G401.6 (cell line): Measurements from ENCODE around the gene FAM193A.
"Not testable (repeated sequence)": the region's sequence is repeated elsewhere in the genome, so short reads cannot be mapped to it uniquely, and the experiment has no call there.

ENCODE experiments used
- FAIRE-seq: peaks from 2 replicates; lab custom pipeline; 2012; peaks lifted over from hg19 to GRCh38; lab: Jason Lieb, UNC

The FAM193A gene, protein sequence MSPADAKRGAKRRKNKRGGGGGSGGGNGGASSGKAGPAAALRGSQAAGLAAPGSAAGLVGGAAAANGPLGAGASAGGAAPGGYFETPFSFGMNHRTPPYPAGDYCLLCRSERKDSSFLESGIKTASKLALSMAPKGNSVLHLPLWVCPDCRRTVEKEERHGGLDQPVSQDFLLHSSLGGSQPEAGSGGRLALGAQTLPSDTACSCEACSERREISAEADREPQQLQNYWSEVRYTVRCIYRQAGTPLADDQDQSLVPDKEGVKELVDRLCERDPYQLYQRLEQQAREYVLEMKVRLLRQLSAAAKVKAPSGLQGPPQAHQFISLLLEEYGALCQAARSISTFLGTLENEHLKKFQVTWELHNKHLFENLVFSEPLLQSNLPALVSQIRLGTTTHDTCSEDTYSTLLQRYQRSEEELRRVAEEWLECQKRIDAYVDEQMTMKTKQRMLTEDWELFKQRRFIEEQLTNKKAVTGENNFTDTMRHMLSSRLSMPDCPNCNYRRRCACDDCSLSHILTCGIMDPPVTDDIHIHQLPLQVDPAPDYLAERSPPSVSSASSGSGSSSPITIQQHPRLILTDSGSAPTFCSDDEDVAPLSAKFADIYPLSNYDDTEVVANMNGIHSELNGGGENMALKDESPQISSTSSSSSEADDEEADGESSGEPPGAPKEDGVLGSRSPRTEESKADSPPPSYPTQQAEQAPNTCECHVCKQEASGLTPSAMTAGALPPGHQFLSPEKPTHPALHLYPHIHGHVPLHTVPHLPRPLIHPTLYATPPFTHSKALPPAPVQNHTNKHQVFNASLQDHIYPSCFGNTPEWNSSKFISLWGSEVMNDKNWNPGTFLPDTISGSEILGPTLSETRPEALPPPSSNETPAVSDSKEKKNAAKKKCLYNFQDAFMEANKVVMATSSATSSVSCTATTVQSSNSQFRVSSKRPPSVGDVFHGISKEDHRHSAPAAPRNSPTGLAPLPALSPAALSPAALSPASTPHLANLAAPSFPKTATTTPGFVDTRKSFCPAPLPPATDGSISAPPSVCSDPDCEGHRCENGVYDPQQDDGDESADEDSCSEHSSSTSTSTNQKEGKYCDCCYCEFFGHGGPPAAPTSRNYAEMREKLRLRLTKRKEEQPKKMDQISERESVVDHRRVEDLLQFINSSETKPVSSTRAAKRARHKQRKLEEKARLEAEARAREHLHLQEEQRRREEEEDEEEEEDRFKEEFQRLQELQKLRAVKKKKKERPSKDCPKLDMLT (N-terminal part only)

DNA sequence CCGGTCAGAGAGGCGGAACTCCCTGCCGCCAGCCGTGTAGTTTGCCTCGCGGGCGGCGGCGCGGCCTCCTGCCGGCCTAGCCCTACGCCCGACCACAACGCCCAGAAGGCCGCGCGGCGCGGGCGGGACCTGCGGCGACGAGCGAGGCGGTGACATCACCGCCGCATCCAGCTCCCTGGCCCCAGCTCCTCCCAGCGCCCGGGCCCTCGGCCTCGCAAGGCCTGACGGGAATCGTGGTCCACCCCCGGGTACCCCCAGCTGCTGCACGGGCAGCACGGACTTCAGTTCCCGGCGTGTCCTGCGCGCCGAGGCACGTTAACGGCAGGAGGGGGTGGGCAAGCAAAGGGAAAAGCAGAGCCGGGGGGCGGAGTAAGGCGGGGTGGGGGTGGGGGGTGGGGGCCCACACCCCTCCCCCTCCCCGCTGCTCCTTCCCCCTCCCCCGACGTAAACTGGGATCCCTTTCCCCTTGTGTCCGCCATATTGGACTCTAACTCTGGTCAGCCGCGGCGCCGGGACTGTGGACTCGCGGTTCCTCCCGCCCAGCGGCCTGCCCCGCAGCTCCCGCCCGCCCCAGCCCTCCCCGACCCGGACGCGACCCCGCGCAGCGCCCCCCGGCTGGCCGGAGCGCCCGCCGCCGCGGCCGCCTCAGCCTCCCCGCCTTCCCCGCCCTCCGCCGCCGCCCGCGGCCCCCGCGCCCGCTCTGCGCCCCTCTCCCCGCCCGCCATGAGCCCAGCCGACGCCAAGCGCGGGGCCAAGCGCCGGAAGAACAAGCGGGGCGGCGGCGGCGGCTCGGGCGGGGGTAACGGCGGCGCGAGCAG lies at the start of gene FAM193A:
TSS of gene FAM193A (plus strand) at position 455 of the 818 bp plus-strand sequence. CDS start at position 724, 269 bp downstream.
- FAIRE-seq, result no peak

DNA sequence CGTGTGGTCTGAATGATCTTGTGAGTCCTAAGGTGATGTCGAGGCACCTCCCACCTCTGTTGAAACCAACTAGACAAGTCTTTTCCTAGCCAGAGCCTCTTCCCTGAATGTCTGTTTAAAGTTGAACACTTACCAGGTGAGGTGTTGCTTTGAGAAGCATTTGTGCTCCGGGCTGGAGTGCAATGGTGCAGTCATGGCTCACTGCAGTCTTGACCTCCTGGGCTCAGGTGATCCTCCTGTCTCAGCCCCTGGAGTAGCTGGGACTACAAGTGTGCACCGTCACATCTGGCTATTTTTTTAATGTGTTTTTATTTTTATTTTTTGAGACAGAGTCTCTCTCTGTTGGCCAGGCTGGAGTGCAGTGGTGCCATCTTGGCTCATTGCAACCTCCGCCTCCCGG lies 49.5 kb upstream of the FAM193A start:
- no peak for FAIRE-seq

DNA sequence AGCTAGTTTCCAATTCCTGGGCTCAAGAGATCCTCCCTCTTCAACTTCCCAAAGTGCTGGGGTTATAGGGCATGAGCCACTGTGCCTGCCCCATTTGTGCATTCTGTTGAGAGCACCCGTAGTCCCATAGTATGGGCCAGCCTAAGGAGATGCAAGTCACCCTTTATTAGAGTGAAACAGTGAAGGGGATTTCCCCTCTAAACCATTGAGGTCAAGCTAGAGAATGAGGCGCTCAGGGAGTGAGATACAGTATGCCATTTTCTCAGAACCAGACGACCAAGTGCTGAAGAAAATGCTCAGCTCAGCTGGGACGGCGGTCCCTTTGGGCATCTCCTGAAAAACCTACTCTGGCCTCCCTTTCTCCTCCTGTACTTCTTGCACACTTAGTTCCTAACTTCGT lies 48.8 kb upstream of the FAM193A start:
- FAIRE-seq, result no peak

DNA sequence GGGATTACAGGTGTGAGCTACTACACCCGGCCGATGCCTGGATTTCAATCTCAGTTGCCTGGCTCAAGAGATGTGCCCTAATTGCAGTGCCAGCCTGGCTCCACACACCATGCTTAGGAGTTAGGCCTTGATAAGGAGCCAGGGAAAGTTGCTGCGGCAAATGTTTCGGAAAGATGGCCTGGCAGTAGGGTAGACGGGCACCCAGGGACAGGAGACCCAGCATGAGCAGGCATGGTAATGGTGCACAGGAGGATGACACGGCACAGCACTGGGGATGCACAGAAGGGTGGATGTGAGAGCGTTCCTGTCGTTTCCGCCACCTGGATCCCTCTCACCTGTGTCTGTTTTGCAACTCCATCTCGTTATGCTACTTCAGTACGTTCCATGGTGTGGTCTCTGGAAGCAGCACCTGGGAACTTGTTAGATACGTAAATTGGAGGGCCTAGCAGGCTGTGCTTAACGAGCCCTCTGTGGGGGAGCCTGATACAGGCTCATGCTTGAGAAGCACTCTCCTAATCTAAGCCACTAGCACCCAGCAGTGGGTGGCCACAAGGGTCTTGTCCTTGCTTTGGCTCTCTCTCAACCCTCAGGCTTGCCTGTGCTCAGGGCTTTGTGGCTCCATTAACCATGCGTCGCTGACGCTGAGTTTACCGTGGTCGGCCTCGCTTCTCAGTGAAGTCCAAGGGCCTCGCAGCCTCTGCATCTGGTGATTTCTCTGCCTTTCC lies 47.2 kb upstream of the FAM193A start:
- no peak for FAIRE-seq

DNA sequence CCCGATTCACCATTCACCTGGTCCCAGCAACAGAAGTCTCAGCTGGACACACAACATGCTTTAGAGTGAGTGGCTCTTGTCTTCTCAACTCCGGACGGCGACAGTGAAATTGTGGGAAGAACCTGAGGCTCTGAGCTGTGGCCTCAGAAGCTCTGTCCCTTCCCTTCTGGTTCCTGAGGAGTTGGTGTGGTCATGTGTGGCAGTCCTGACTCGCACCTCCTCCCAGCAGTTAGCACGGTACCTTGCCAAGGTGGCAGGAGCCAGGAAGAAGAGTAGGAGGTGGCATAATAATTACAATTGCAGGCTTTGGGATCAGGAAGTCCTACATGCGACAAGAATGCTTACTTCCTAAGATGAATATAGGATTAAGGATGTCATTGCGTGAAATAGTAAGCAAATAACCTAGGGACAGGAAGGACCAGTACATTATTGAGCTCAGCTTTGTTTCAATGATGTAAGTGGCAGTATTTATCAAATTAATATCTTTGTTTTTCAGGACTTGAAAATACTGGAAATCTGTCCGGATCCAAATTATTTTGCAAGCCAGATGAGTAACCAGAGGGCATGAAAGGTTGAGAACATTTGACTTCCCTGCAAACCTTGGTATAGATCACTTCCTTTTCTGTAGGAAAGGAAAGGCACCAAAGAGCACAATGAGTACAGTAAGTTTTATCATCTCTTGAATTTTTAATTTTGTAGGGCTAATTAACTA lies 46.5 kb upstream of the FAM193A start:
- no peak for FAIRE-seq

DNA sequence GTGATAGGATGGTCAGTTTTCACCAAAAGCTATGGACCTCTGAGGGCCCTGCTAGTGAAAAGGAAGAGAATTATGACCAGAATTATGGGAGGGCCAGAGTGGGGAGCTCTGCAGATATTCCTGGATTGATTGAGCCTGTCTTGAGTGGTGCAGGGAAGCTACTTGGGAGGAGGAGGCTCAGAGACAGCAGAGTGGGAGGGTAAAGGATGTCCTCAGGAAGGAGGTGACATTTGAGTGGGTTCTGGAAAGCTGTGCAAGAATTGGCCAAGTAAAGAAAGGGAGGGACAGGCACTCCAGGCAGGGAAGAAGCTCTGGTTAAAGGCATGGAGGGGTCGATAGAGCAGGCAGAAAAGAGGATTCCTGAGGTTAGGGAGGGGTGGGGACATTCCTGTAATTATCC lies 43.5 kb upstream of the FAM193A start:
- FAIRE-seq, result no peak

DNA sequence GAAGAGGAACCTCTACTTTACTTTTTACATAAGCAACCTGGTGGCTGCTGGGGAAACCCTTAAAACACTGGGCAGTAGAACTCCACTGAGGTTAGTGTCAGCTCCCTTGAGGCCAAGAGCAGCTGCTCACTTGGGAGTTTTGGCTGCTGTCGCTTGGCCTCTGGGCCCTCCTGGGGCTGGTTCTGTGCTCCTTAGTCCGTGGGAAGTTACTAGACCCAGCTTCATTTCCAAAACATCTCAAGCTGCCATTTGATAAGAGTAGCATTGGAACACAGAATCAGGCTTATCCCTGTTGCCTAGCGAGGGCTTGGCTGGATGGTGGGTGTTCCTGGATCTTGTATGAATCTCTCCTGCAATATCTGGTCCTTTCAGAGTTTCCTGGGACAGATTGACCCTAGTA lies 41.5 kb upstream of the FAM193A start:
- no peak for FAIRE-seq

DNA sequence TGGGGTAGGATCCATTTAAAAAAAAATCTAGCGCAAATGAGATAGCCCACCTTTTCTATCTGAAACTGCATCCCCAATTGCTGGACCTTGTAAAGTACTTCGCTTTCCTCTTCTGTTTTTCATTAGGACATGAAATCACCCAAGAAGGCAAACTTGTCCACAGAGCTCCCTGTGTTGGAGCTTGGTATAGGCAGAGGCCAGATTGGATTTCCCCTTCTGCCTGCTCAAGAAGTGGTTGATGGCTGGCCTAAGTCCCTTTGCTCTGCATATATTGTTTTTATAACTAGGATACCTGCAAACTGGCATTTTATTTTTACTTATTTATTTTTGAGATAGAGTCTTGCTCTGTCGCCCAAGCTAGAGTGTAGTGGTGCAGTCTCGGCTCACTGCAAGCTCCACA lies 39.1 kb upstream of the FAM193A start:
- no peak for FAIRE-seq

DNA sequence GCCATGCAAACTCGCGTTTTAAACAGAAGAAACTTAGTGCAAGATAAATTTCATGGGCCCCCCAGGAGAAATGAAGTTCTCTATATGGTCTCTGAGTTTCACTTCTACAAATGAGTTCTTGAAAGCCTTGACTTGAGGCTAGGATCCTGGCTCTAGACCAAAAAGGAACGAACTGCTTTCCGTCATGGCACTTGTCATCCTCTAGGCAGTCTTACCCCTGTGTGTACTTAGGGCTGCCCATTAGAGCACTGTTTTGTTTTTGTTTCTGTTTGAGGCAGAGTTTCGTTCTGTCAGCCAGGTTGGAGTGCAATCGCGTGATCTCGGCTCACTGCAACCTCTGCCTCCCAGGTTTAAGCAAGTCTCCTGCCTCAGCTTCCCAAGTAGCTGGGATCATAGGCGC lies 38.5 kb upstream of the FAM193A start:
- FAIRE-seq, result no peak

DNA sequence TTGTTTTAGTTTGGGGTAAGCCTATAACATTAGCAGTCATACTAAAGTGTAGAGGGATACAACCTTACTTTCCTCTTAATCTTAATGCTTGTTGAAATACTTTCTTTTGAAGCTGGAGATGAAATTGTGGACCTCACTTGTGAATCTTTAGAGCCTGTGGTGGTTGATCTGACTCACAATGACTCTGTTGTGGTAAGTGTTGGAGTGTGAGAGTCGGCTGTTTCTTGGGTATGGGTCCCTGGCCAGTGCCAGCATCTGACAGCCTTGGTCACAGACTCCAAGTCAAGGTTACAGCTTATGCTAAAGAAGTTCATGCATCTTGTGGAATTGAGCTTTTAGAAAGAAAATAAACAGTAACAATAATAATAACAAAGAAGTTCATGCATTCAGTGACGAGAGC lies 35.9 kb upstream of the FAM193A start:
- no peak for FAIRE-seq

DNA sequence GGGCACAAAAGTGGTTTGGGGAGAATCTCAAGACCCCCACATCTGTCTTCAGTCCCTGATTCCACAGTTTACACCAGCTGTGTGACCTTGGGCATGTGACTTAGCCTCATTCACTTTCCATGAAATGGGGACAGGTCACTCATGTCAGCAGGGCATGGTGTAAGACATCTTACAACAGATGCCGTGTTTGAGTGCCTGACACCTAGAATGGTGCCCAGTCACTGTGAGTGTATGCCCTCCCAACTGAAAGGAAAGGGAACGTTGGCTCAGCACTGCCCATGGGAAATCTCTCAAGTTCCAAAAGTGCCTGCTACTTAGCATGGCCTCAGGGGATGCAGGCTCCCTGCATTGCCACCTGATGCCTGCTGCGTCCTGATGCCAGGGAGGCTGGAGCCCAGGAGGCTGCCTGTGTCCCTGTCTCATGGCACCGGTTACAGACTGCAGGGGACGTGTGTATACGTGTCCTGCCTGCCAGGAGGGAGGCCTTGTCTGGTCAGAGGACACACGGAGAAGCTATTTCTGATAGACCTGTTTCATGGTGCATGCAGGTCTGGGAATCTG lies 35.3 kb upstream of the FAM193A start:
- FAIRE-seq, result no peak

DNA sequence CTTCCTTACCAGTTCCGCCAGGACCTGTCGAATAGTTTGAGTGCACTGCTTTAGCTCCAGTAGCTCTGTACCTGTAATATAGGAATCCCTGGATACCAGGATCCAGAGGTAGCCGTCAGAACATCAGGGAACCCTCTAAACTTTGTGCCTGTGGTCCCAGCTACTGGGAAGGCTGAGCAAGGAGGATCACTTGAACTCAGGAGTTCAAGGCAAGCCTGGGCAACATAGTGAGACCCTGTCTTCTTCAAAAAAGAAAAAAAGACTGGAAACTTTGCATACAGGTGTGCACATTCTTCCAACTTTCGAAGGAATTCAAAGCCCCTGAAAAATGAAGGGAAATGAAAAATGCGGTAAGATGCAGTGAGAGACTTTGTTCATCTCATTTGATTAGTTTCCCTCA lies 32.6 kb upstream of the FAM193A start:
- FAIRE-seq, result no peak

DNA sequence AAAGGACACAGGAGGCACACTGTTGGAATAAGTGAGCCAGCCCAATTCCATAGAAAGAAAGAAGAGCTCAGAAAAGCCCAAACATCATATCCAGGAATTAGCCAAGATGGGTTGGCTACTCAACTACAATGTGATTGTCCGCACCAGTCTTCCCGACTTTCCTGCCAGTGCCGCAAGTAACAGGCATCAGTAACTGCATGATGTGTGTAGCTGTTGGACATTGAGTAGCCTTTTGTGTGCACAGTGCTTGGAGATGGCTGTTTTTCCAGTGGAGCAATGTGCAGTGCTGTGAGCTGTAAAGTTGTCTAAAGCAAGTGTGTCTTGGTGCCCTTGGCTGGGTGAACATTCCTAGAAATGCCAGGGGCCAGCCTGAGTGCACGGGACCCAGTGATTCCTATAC lies 29.2 kb upstream of the FAM193A start:
- no peak for FAIRE-seq

DNA sequence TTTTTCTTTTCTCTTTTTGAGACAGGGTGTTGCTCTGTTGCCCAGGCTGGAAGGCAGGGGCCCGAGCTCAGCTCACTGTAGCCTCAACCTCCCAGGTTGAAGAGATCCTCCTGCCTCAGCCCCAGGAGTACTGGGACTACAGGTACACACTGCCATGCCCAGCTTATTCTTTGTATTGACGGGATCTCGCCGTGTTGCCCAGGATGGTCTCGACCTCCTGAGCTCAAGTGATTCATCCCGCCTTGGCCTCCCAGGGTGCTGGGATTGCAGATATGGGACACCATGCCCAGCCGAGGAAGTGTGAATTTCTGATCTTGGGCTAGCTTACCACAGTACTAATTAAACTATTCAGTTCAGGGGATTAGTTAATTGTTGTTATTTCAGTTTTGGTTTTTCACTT lies 28.6 kb upstream of the FAM193A start:
- no peak for FAIRE-seq

DNA sequence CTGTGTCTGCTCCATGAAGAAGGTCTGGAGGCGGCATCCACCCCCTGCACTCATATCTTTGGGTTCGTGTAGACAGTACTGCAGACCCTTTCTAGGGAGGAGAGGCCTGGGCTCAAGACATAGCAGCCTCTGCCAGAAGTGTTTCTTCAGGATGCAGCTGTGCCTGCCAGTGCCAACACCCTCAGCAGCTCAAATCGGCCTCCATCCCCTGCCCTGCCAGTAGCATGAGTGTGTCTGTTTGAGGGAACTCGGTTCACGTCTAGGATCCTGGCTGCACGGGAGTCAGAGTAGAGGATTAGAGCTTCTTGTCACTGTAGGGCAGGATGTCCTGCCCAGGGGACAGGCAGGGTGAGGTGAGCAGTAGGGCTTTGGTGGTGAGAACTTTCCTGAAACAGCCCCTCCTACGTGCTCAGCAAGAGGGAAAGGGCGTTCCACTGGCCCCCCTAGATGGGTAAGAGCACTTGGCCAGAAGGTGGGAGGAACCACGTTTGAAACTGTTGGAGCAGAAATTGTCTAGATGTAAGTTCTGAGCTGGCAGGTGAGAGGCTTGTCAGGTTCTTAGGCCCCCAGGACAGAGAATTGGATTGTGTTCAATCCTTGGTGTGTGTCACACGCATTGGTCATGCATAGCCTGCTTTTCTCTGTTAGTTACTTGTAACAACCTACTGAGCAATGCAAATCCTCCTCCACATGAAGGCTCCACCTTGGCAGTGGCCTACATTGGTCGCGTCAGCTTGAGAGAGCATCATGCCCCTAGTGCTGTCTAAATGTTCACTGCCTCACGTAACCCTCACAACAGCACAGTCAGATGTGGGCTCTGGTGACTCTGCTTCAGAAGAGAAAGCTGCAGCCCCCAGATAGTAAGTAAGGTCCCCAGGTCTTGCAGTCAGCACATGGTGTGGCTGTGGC lies 25.8 kb upstream of the FAM193A start:
- FAIRE-seq, result no peak

DNA sequence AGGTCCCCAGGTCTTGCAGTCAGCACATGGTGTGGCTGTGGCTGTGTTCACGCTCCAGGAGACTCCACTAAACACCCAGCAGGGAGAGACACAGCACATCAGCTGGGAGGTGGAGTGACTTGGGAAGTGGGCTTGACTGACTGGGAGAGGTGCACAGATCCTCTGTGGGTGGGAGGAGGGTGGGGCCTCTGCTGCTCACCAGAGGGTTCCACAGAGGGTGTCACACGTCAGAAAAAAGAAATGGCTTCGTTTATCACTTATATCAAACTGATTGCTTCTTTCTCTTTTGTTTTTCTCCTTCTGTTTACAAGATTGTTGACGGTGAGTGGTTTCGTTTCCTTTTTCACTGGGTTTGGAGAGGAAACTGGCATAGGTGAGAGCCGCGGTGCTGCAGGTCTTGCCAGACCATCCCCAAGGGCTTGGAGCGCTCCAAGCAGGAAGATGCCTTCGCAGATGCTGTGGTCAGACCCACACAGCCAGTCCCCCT lies 24.8 kb upstream of the FAM193A start:
- FAIRE-seq, result no peak

DNA sequence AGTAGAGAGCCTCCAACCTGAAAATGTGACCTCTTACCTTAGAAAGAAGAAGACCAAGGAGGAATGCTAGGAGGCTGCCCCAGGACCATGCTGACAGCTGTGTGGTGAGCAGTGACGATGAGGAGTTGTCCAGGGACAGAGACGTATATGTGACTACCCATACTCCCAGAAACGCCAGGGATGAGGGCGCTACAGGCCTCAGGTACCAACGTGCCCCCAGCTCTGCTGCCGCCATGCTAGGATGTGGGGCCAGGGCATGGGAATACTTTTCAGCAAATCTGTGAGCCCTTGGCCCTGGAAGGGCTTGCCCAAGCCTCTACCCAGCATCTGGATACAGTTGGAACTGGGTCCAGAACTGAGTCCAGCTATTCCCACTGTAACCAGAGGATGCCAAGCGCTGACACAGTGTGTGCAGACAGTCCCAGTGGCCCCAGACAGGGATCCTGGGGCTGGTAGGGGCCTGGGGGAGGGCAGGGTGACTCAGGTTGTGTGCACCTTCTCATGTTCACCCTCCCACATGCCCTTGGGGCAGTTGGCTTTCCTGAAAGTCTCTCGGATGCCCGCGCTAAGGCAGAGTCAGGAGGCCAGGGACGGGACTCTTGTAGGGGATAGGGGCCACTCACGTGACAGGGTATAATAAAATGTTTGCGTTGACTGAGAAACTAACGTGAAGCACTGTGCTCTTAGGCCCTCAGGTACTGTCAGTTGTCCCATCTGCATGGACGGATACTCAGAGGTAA lies 23.9 kb upstream of the FAM193A start:
- no peak for FAIRE-seq

DNA sequence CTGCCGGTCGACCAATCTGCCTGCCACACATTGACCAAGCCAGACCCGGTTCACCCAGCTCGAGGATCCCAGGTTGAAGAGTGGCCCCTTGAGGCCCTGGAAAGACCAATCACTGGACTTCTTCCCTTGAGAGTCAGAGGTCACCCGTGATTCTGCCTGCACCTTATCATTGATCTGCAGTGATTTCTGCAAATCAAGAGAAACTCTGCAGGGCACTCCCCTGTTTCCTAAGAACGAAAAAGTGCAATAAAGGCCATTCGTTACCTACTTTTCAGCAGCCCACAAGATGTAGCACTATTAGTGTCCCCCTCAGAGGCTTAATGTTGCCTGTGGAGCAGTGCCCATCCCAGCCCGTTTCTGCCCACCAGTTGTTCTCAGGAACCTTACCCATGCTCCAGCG lies 22.3 kb upstream of the FAM193A start:
- FAIRE-seq, result not testable (repeated sequence)
